Skeletal muscle satellite cell (primary cell): ENCODE measurements around the gene PCDHA4.
"Not testable (repeated sequence)": the region's sequence is repeated elsewhere in the genome, so short reads cannot be mapped to it uniquely, and the experiment has no call there.

Experiments
- H3K27me3 ChIP-seq: 2 replicates; pipeline ENCODE4 v1.7.0; 2013; ENCODE audit warnings: low read length; ENCODE audit not compliant: control insufficient read depth, insufficient read depth
- H3K36me3 ChIP-seq: 2 replicates; pipeline ENCODE4 v1.7.0; 2013; ENCODE audit warnings: mild to moderate bottlenecking, control low read depth, low read length; ENCODE audit not compliant: insufficient read depth
- H3K4me1 ChIP-seq: 2 replicates; pipeline ENCODE4 v1.7.0; 2013; ENCODE audit warnings: low read length; ENCODE audit not compliant: control insufficient read depth, insufficient read depth
- H3K4me2 ChIP-seq: 2 replicates; pipeline ENCODE4 v1.7.0; 2013; ENCODE audit warnings: mild to moderate bottlenecking, low read length
- H3K4me3 ChIP-seq: 2 replicates; pipeline ENCODE4 v1.7.0; 2013; ENCODE audit warnings: low read length
- H3K9ac ChIP-seq: 2 replicates; pipeline ENCODE4 v1.7.0; 2013; ENCODE audit warnings: mild to moderate bottlenecking, low read depth, low read length, moderate library complexity
- H3K9me3 ChIP-seq: replicated peaks from 2 replicates; pipeline ENCODE4 v1.7.0; 2013; ENCODE audit warnings: mild to moderate bottlenecking, control low read depth, low read length

PCDHA4 gene

GRCh38 chr5:140796072-140796717 lies 10.7 kb upstream of the PCDHA4 start:
- not testable (repeated sequence) for H3K4me3 ChIP-seq, H3K4me2 ChIP-seq, H3K9ac ChIP-seq, H3K9me3 ChIP-seq, H3K27me3 ChIP-seq, H3K4me1 ChIP-seq, H3K36me3 ChIP-seq

GRCh38 chr5:140796718-140797095 lies 10.2 kb upstream of the PCDHA4 start:
- Histone ChIP-seq H3K9ac (no peak overlapping the region), H3K9me3 (no peaks in the 10 kb centered on the region), H3K4me1 (no peaks in the 10 kb centered on the region), H3K36me3 (no peaks in the 10 kb centered on the region), H3K4me3 (no peak overlapping the region), H3K4me2 (no peak overlapping the region), H3K27me3 (no peaks in the 10 kb centered on the region)

DNA sequence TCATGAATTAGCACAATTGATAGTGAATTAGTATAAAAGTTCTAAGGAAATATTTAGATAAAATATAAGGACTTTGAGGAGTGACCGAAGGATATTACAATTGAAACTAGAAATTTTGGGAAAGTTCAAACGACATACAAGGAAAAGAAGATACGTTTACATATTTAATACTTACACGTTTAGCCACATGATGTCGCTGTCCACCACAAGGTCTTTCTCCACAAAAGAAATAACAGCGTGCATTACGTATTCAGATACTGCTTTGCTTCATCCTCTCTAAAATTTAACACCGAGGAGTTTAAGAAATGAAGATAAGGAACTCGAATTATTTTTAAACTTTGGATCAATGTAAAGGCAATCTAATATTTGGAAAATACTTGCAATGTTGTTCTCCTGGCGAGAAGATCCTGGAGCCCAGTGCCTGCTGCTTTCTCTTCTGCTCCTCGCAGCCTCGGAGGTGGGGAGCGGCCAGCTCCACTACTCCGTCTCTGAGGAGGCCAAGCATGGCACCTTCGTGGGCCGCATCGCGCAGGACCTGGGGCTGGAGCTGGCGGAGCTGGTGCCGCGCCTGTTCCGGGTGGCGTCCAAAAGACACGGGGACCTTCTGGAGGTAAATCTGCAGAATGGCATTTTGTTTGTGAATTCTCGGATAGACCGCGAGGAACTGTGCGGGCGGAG lies 5.9 kb upstream of the PCDHA4 start, which contains the start of gene PCDHA3:
TSS of gene PCDHA3 (plus strand) at position 242 of the 678 bp plus-strand sequence.
- H3K27me3 ChIP-seq = no peaks in the 10 kb centered on the region

DNA sequence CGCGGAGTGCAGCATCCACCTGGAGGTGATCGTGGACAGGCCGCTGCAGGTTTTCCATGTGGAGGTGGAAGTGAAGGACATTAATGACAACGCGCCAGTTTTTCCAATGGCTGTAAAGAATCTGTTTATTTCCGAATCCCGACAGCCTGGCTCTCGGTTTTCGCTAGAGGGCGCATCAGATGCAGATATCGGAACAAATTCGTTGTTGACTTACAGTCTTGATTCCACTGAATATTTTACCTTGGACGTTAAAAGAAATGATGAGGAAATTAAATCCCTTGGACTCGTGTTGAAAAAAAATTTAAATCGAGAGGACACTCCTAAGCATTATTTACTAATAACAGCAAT lies 5.4 kb upstream of the PCDHA4 start:
- Histone ChIP-seq H3K9me3 (no peaks in the 10 kb centered on the region), H3K4me2 (peak overlapping the region; percentile 69), H3K9ac (no peak overlapping the region), H3K36me3 (no peaks in the 10 kb centered on the region), H3K4me3 (peak overlapping the region; percentile 51), H3K4me1 (no peaks in the 10 kb centered on the region), H3K27me3 (no peaks in the 10 kb centered on the region)

More for the DNA sequence above, 5.9 kb upstream of the PCDHA4 start, which contains the start of gene PCDHA3:
- Histone ChIP-seq H3K4me1 (no peaks in the 10 kb centered on the region), H3K4me3 (peak within 1 kb of the TSS; percentile 51), H3K9ac (no peak within 1 kb of the TSS), H3K9me3 (no peaks in the 10 kb centered on the region), H3K4me2 (peak within 1 kb of the TSS; percentile 69), H3K36me3 (no peaks in the 10 kb centered on the region)

DNA sequence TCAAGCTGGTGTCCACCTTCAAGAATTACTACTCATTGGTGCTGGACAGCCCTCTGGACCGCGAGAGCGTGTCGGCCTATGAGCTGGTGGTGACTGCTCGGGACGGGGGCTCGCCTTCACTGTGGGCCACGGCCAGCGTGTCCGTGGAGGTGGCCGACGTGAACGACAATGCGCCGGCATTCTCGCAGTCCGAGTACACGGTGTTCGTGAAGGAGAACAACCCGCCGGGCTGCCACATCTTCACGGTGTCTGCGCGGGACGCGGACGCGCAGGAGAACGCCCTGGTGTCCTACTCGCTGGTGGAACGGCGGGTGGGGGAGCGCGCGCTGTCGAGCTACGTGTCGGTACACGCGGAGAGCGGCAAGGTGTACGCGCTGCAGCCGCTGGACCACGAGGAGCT lies 4.5 kb upstream of the PCDHA4 start:
- H3K4me3 ChIP-seq, H3K9me3 ChIP-seq, H3K27me3 ChIP-seq, H3K9ac ChIP-seq, H3K4me1 ChIP-seq, H3K36me3 ChIP-seq, H3K4me2 ChIP-seq: not testable (repeated sequence)

DNA sequence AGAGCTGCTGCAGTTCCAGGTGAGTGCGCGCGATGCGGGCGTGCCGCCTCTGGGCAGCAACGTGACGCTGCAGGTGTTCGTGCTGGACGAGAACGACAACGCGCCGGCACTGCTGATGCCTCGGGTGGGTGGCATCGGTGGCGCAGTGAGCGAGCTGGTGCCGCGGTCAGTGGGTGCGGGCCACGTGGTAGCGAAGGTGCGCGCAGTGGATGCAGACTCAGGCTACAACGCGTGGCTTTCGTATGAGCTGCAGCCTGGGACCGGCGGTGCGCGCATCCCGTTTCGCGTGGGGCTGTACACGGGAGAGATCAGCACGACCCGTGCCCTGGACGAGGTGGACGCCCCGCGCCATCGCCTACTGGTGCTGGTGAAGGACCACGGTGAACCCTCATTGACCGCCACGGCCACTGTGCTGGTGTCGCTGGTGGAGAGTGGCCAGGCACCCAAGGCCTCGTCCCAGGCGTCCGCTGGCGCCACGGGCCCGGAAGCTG lies 4.0 kb upstream of the PCDHA4 start:
- no peaks in the 10 kb centered on the region for H3K27me3 ChIP-seq
- H3K4me3 ChIP-seq = no peak overlapping the region
- H3K36me3 ChIP-seq = no peaks in the 10 kb centered on the region

DNA sequence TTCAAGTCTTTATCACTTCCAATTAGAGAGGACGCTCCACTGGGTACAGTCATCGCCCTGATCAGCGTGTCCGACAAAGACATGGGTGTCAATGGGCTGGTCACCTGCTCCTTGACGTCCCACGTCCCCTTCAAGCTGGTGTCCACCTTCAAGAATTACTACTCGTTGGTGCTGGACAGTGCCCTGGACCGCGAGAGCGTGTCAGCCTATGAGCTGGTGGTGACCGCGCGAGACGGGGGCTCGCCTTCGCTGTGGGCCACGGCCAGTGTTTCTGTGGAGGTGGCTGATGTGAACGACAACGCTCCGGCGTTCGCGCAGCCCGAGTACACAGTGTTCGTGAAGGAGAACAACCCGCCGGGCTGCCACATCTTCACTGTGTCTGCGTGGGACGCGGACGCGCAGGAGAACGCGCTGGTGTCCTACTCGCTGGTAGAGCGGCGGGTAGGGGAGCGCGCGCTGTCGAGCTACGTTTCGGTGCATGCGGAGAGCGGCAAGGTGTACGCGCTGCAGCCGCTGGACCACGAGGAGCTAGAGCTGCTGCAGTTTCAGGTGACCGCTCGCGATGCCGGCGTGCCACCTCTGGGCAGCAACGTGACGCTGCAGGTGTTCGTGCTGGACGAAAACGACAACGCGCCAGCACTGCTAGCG lies 1.5 kb downstream of the PCDHA4 start:
- H3K4me2 ChIP-seq, H3K9me3 ChIP-seq, H3K4me1 ChIP-seq, H3K4me3 ChIP-seq, H3K27me3 ChIP-seq, H3K9ac ChIP-seq, H3K36me3 ChIP-seq: not testable (repeated sequence)

More for the DNA sequence above, 4.0 kb upstream of the PCDHA4 start:
- H3K9ac ChIP-seq = no peak overlapping the region
- H3K4me2 ChIP-seq = no peak overlapping the region
- H3K4me1 ChIP-seq = no peaks in the 10 kb centered on the region
- H3K9me3 ChIP-seq = peaks cover 6% of the 10 kb centered on the region

- Histone ChIP-seq H3K9ac (no peak overlapping the region), H3K36me3 (no peaks in the 10 kb centered on the region)
Observed at GRCh38 chr5:140808889-140809291, 2.0 kb downstream of the PCDHA4 start.

DNA sequence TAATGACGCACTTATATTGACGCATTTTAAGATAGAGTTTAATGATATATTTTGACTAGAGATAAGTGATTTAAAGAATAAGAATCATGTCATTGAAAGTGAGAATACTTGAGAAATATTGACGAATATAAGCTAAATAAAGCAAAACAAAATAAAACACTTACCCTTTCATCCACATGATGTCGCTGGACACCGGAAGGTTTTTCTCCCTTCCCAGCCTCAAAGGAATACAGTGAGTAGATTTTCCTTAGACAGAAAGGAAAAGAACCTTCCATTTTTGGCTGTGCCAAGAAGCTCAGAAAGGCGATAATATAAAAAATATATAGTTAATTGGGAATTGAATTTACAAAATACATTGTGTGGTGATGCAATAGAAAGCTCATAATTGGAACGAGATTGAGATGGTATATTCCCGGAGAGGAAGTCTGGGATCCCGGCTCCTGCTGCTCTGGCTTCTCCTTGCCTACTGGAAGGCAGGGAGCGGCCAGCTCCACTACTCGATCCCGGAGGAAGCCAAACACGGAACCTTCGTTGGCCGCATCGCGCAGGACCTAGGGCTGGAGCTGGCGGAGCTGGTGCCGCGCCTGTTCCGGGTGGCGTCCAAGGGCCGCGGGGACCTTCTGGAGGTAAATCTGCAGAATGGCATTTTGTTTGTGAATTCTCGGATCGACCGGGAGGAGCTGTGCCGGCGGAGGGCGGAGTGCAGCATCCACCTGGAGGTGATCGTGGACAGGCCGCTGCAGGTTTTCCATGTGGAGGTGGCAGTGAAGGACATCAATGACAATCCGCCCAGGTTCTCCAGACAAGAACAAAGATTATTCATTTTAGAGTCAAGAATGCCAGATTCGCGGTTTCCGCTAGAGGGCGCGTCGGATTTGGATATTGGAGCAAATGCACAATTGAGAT lies 14.8 kb downstream of the PCDHA4 start, which contains the start of gene PCDHA5:
TSS of gene PCDHA5 (plus strand) at position 239 of the 906 bp plus-strand sequence.
- no peaks in the 10 kb centered on the region for H3K27me3 ChIP-seq
- H3K36me3 ChIP-seq = no peaks in the 10 kb centered on the region
- no peak within 1 kb of the TSS for H3K4me3 ChIP-seq
- H3K9ac ChIP-seq = no peak within 1 kb of the TSS
- H3K4me1 ChIP-seq = no peaks in the 10 kb centered on the region
- H3K9me3 ChIP-seq = no peaks in the 10 kb centered on the region
- H3K4me2 ChIP-seq = no peak within 1 kb of the TSS

More at GRCh38 chr5:140808889-140809291, 2.0 kb downstream of the PCDHA4 start:
- H3K4me3 ChIP-seq = no peak overlapping the region
- H3K4me2 ChIP-seq = no peak overlapping the region
- H3K9me3 ChIP-seq = peaks cover 6% of the 10 kb centered on the region
- no peaks in the 10 kb centered on the region for H3K27me3 ChIP-seq
- H3K4me1 ChIP-seq = no peaks in the 10 kb centered on the region

DNA sequence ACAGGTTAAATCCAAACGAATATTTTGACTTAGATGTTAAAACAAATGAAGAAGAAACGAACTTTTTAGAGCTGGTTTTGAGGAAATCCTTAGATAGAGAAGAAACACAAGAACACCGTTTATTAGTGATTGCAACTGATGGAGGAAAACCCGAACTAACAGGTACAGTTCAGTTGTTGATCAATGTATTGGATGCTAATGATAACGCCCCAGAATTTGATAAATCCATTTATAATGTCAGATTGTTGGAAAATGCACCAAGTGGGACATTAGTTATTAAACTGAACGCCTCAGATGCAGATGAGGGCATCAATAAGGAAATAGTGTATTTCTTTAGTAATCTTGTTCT lies 15.4 kb downstream of the PCDHA4 start:
- Histone ChIP-seq H3K4me2 (no peak overlapping the region), H3K9me3 (no peaks in the 10 kb centered on the region), H3K36me3 (no peaks in the 10 kb centered on the region), H3K9ac (no peak overlapping the region), H3K4me3 (no peak overlapping the region), H3K27me3 (no peaks in the 10 kb centered on the region), H3K4me1 (no peaks in the 10 kb centered on the region)

- H3K4me3 ChIP-seq, H3K4me2 ChIP-seq, H3K9me3 ChIP-seq, H3K36me3 ChIP-seq, H3K4me1 ChIP-seq, H3K9ac ChIP-seq, H3K27me3 ChIP-seq: not testable (repeated sequence)
Observed at GRCh38 chr5:140822969-140823368, 16.1 kb downstream of the PCDHA4 start.
